IPS-NIHi7 (cell line): ENCODE data around the gene TAS2R40.
A peak's percentile ranks its signal among the peaks of the same experiment; 100 is the strongest.

ENCODE experiments used
- DNase-seq: peaks from one replicate; pipeline ENCODE4 v3.0.0; 2012; ENCODE audit warnings: mixed read lengths; ENCODE audit errors: extremely low spot score

Gene TAS2R40

GRCh38 chr7:143223784-143224183 lies 1.9 kb downstream of the TAS2R40 start:
- DNase-seq = no peak

GRCh38 chr7:143225047-143225446 lies 3.2 kb downstream of the TAS2R40 start:
- DNase-seq = no peak

- no peak for DNase-seq
These were observed 6.0 kb downstream of the TAS2R40 start for GRCh38 chr7:143227806-143228205.

GRCh38 chr7:143229054-143229790 lies 7.4 kb downstream of the TAS2R40 start:
- DNase-seq = peak; percentile 44

GRCh38 chr7:143230602-143231457 lies 9.0 kb downstream of the TAS2R40 start:
- no peak for DNase-seq

GRCh38 chr7:143233816-143234532 lies 12.1 kb downstream of the TAS2R40 start:
- no peak for DNase-seq

GRCh38 chr7:143234533-143234875 lies 12.7 kb downstream of the TAS2R40 start:
- DNase-seq = no peak

- DNase-seq = no peak
These were observed 13.7 kb downstream of the TAS2R40 start for GRCh38 chr7:143235561-143235960.

GRCh38 chr7:143236408-143236990 lies 14.7 kb downstream of the TAS2R40 start:
- no peak for DNase-seq

GRCh38 chr7:143237366-143237765 lies 15.5 kb downstream of the TAS2R40 start:
- DNase-seq = no peak

GRCh38 chr7:143238289-143238980 lies 16.6 kb downstream of the TAS2R40 start:
- DNase-seq = no peak

- DNase-seq = no peak
These were observed 18.0 kb downstream of the TAS2R40 start for GRCh38 chr7:143239813-143240212.

- peak; percentile 73 for DNase-seq
These were observed 18.7 kb downstream of the TAS2R40 start for GRCh38 chr7:143240291-143241168.

- DNase-seq = no peak
These were observed 20.5 kb downstream of the TAS2R40 start for GRCh38 chr7:143242306-143242705.

GRCh38 chr7:143243111-143243510 lies 21.3 kb downstream of the TAS2R40 start:
- DNase-seq = no peak

GRCh38 chr7:143243614-143244013 lies 21.8 kb downstream of the TAS2R40 start:
- DNase-seq = no peak

GRCh38 chr7:143244321-143244720 lies 22.5 kb downstream of the TAS2R40 start:
- DNase-seq = no peak

GRCh38 chr7:143245123-143245522 lies 23.3 kb downstream of the TAS2R40 start:
- DNase-seq = no peak

- no peak for DNase-seq
These were observed 25.5 kb downstream of the TAS2R40 start for GRCh38 chr7:143247372-143247771.

GRCh38 chr7:143248761-143249354 lies 27.0 kb downstream of the TAS2R40 start:
- no peak for DNase-seq
